Lung (tissue), 12 donors: Measurements from ENCODE around the gene KCNIP4. TPM values are rescaled to one million over a fixed set of nuclear protein-coding genes. Genes with fewer than 3 reads are reported as not detected.

Experiments
- ATAC-seq: fragments of 200-7000 bp; cut with Tn5 transposase; one replicate; pipeline ENCODE4 v1.9.1; 2020; ENCODE audit warnings: moderate number of reproducible peaks; ENCODE audit not compliant: insufficient read depth, low FRiP score
- DNase-seq, 3 donors: peaks; one replicate each; pipeline ENCODE4 v3.0.0-alpha.2; 2013 to 2017
- H3K27ac ChIP-seq, 2 donors: one replicate each; pipeline ENCODE4 v1.5.1; 2013; ENCODE audit warnings: mild to moderate bottlenecking in 2 of 2, moderate library complexity in 2 of 2, control low read depth in 1 of 2, inconsistent platforms in 1 of 2, low read depth in 1 of 2, low read length in 1 of 2
- H3K27me3 ChIP-seq, 3 donors: one replicate each; pipeline ENCODE4 v1.5.1; 2013; ENCODE audit warnings: low read length in 2 of 3; ENCODE audit not compliant: control insufficient read depth in 3 of 3, insufficient read depth in 3 of 3
- H3K36me3 ChIP-seq, 4 donors: one replicate each; pipeline ENCODE4 v1.5.1; 2013; ENCODE audit warnings: low read length in 4 of 4, mild to moderate bottlenecking in 1 of 4, moderate library complexity in 1 of 4; ENCODE audit not compliant: control insufficient read depth in 4 of 4, insufficient read depth in 4 of 4
- H3K4me1 ChIP-seq, 5 donors: one replicate each; pipeline ENCODE4 v1.5.1; 2013; ENCODE audit warnings: low read length in 5 of 5, mild to moderate bottlenecking in 2 of 5, moderate library complexity in 1 of 5; ENCODE audit not compliant: control insufficient read depth in 5 of 5, insufficient read depth in 5 of 5
- H3K4me3 ChIP-seq: one replicate; pipeline ENCODE4 v1.5.1; 2013; ENCODE audit warnings: mild to moderate bottlenecking, control low read depth, moderate library complexity
- H3K9ac ChIP-seq, 2 donors: one replicate each; pipeline ENCODE4 v1.5.1; 2013; ENCODE audit warnings: low read length in 2 of 2, control low read depth in 1 of 2; ENCODE audit not compliant: insufficient read depth in 1 of 2
- H3K9me3 ChIP-seq, 4 donors: one replicate each; pipeline ENCODE4 v1.5.1; 2013; ENCODE audit warnings: low read length in 3 of 4, mild to moderate bottlenecking in 1 of 4, moderate library complexity in 1 of 4; ENCODE audit not compliant: control insufficient read depth in 4 of 4, insufficient read depth in 3 of 4
- WGBS, 2 donors: extraction: QIAGEN DNeasy Blood & Tissue Kit; methylation state at CpG; one replicate each; pipeline ENCODE4 v1.1.7; 2013; 5-methylcytosine and 5-hydroxymethylcytosine counted together
- polyA plus RNA-seq, 2 donors: library from polyadenylated mRNA; stranded (reverse); fragments of 200-250 nt; gene quantifications; one replicate each; pipeline ENCODE4 v1.2.1, GENCODE V29; 2013
- total RNA-seq, 2 donors: library from RNA; depleted of rRNA in 1 of 2; stranded (reverse); fragments of >200 nt in 1 of 2; gene quantifications; one replicate each; pipeline ENCODE4 v1.2.1, GENCODE V29; 2014 to 2021
- TF ChIP-seq, protein P1 (sequence below): IDR thresholded peaks from 2 replicates; pipeline ENCODE4 v1.5.1; 2012; ENCODE audit warnings: mild to moderate bottlenecking; ENCODE audit errors: control extremely low read depth, extremely low read depth
- donor health status: control.
- donor health status: control.
- donor health status: Bipolar disorder and iron deficiency.
- donor health status: healthy.
- donor health status: DM: yes; HTN: yes; CAD: no.

KCNIP4 gene
- total and polyA plus RNA-seq, 4 donors, result 0.11 TPM; not detected in 3

GRCh38 chr4:21738821-21739220, 209.8 kb downstream of the KCNIP4 start:
- Histone ChIP-seq H3K9me3 (no peaks in the 10 kb centered on the region), H3K4me3 (no peak overlapping the region), H3K9ac (no peak overlapping the region), H3K36me3 (no peaks in the 10 kb centered on the region), H3K27ac (no peak overlapping the region), H3K4me1 (no peaks in the 10 kb centered on the region), H3K27me3 (no peaks in the 10 kb centered on the region)
- DNase-seq (no peak), ATAC-seq (no peak)
- WGBS, 2 donors, result 91% methylated on average over 4 of the region's 4 CpGs
- TF ChIP-seq, protein P1, sequence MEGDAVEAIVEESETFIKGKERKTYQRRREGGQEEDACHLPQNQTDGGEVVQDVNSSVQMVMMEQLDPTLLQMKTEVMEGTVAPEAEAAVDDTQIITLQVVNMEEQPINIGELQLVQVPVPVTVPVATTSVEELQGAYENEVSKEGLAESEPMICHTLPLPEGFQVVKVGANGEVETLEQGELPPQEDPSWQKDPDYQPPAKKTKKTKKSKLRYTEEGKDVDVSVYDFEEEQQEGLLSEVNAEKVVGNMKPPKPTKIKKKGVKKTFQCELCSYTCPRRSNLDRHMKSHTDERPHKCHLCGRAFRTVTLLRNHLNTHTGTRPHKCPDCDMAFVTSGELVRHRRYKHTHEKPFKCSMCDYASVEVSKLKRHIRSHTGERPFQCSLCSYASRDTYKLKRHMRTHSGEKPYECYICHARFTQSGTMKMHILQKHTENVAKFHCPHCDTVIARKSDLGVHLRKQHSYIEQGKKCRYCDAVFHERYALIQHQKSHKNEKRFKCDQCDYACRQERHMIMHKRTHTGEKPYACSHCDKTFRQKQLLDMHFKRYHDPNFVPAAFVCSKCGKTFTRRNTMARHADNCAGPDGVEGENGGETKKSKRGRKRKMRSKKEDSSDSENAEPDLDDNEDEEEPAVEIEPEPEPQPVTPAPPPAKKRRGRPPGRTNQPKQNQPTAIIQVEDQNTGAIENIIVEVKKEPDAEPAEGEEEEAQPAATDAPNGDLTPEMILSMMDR, result no peak

DNA sequence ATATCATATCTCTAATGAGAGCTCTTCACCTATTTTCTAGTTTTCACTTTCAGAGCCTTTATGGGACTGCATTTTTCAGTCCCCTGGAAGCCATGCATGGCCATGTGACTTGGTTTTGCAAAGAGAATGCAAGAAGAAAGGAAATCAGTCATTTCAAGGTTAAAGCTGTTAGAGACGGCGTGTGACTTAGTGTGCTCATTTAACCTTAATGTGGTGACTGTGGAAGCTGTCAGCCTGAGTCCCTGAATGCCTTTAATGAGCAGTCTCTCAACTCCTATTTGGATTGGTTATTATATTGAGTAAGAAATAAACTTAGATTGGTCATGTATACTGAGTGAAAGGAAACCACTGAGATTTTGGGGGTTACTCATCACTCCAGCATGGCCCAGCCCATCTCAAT, 212.7 kb downstream of the KCNIP4 start:
- Histone ChIP-seq H3K9ac (no peak overlapping the region), H3K4me3 (no peak overlapping the region), H3K4me1 (no peaks in the 10 kb centered on the region), H3K9me3 (no peaks in the 10 kb centered on the region), H3K36me3 (no peaks in the 10 kb centered on the region), H3K27me3 (no peaks in the 10 kb centered on the region), H3K27ac (no peak overlapping the region)
- ATAC-seq (no peak), DNase-seq (no peak)
- 54 to 69% methylated on average over 2 of the region's 2 CpGs for WGBS, 2 donors
- TF ChIP-seq, protein P1, result no peak

- WGBS, 2 donors, result 35 to 49% methylated on average over 3 of the region's 3 CpGs
- H3K4me3 ChIP-seq, result no peak overlapping the region
- no peaks in the 10 kb centered on the region for H3K27me3 ChIP-seq
- no peaks in the 10 kb centered on the region for H3K4me1 ChIP-seq
- no peaks in the 10 kb centered on the region for H3K36me3 ChIP-seq
- no peak overlapping the region for H3K27ac ChIP-seq
- ATAC-seq (no peak), DNase-seq (no peak)
- no peak overlapping the region for H3K9ac ChIP-seq
- TF ChIP-seq, protein P1, result no peak
- H3K9me3 ChIP-seq, result no peaks in the 10 kb centered on the region
These were observed 214.5 kb downstream of the KCNIP4 start for GRCh38 chr4:21733894-21734630.

- Histone ChIP-seq H3K4me1 (no peaks in the 10 kb centered on the region), H3K27me3 (no peaks in the 10 kb centered on the region), H3K9me3 (peaks cover 0 to 5% (median 0%) of the 10 kb centered on the region in 4 donors), H3K9ac (no peak overlapping the region), H3K27ac (no peak overlapping the region), H3K4me3 (no peak overlapping the region), H3K36me3 (no peaks in the 10 kb centered on the region)
- TF ChIP-seq, protein P1, result no peak
- 49 to 58% methylated on average over 2 of the region's 2 CpGs for WGBS, 2 donors
- ATAC-seq, result no peak
- no peak for DNase-seq
These were observed 220.3 kb downstream of the KCNIP4 start for GRCh38 chr4:21728304-21728703.
